Tibial artery (tissue), 4 donors: ENCODE measurements around the gene MAGED2.
A peak's percentile ranks its signal among the peaks of the same experiment; 100 is the strongest.
"Not testable (repeated sequence)": the region's sequence is repeated elsewhere in the genome, so short reads cannot be mapped to it uniquely, and the experiment has no call there.

ENCODE experiments used
- DNase-seq, 2 donors: peaks; one replicate each; pipeline ENCODE4 v3.0.0-alpha.2; 2019
- H3K27ac ChIP-seq, 2 donors: fragments of 200-600 bp; sonication (generic) in 1 of 2; 1 replicate in 1 of 2; 2 replicates in 1 of 2; pipeline ENCODE4 v1.5.1; 2018 to 2019; ENCODE audit warnings: mild to moderate bottlenecking in 1 of 2
- H3K27me3 ChIP-seq, 2 donors: fragments of 200-600 bp; sonication (generic) in 1 of 2; one replicate each; pipeline versions ENCODE4 v1.5.1 to v1.6.0; 2016 to 2019
- H3K36me3 ChIP-seq, 3 donors: fragments of 200-600 bp; sonication (generic) in 2 of 3; one replicate each; pipeline ENCODE4 v1.5.1; 2016 to 2019; ENCODE audit warnings: mild to moderate bottlenecking in 2 of 3
- H3K4me1 ChIP-seq, 4 donors: fragments of 200-600 bp; sonication (generic) in 2 of 4; 1 replicate in 3 of 4; 2 replicates in 1 of 4; pipeline ENCODE4 v1.5.1; 2016 to 2019
- H3K4me3 ChIP-seq, 2 donors: fragments of 200-600 bp; sonication (generic) in 1 of 2; 1 replicate in 1 of 2; 2 replicates in 1 of 2; pipeline ENCODE4 v1.5.1; 2018 to 2019; ENCODE audit warnings: mild to moderate bottlenecking in 2 of 2
- H3K9me3 ChIP-seq, 3 donors: fragments of 200-600 bp; sonication (generic) in 1 of 3; one replicate each; pipeline ENCODE4 v1.5.1; 2016 to 2019
- intact Hi-C: fragments of 100-400 bp; cut with DNase I; formaldehyde crosslinking; loops from one replicate; pipeline ENCODE4 v1.15.0; 2023; ENCODE audit warnings: low total_unique reads
- TF ChIP-seq, protein P1 (sequence below), 2 experiments: fragments of 200-600 bp in 1 of 2; fragments of 450-650 bp in 1 of 2; IDR thresholded peaks; one replicate each; pipeline ENCODE4 v1.5.1; 2017 to 2019; ENCODE audit warnings: antibody characterized with exemption in 2 of 2, mild to moderate bottlenecking in 1 of 2, moderate library complexity in 1 of 2

MAGED2 gene, protein sequence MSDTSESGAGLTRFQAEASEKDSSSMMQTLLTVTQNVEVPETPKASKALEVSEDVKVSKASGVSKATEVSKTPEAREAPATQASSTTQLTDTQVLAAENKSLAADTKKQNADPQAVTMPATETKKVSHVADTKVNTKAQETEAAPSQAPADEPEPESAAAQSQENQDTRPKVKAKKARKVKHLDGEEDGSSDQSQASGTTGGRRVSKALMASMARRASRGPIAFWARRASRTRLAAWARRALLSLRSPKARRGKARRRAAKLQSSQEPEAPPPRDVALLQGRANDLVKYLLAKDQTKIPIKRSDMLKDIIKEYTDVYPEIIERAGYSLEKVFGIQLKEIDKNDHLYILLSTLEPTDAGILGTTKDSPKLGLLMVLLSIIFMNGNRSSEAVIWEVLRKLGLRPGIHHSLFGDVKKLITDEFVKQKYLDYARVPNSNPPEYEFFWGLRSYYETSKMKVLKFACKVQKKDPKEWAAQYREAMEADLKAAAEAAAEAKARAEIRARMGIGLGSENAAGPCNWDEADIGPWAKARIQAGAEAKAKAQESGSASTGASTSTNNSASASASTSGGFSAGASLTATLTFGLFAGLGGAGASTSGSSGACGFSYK

DNA sequence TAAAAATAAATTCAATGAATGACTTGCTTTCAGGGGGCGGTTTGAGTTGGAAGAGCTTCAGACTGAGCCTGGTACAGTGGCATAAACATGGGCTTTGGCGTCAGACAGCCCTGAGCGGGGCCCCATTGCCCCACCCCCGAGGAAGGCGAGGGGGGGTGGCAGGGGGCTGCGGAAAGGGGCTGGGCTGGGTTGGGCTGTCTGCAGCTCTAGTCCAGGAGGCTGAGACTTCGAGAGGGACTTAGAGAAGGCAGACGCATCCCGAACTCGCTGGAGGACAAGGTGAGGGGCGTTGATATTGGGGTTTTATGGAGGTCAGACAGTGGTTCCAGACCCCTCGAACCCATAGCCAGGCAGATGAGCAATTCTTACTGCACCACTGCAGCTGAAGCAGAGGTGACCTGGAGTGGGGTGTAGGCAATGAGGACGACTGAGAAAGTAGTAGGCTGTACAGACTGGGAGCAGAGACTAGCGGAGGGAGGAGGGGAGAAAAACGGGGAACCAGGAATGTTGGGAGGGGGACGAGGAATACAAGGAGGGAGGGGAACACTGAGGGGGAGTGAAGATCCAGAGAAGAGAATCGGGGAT, at the start of gene MAGED2:
Gene MAGED2 (plus strand): TSS at position 222 of the 585 bp plus-strand sequence. CDS start 1,587 bp downstream, outside the sequence.
- TF ChIP-seq, protein P1, sequence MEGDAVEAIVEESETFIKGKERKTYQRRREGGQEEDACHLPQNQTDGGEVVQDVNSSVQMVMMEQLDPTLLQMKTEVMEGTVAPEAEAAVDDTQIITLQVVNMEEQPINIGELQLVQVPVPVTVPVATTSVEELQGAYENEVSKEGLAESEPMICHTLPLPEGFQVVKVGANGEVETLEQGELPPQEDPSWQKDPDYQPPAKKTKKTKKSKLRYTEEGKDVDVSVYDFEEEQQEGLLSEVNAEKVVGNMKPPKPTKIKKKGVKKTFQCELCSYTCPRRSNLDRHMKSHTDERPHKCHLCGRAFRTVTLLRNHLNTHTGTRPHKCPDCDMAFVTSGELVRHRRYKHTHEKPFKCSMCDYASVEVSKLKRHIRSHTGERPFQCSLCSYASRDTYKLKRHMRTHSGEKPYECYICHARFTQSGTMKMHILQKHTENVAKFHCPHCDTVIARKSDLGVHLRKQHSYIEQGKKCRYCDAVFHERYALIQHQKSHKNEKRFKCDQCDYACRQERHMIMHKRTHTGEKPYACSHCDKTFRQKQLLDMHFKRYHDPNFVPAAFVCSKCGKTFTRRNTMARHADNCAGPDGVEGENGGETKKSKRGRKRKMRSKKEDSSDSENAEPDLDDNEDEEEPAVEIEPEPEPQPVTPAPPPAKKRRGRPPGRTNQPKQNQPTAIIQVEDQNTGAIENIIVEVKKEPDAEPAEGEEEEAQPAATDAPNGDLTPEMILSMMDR (IDR thresholded peaks at IDR 0.05) = no peak
- no peaks in the 10 kb centered on the region for H3K9me3 ChIP-seq
- DNase-seq = peak; percentile 26 to 77
- peak within 1 kb of the TSS; percentile 86 to 94 for H3K27ac ChIP-seq
- H3K4me3 ChIP-seq = peak within 1 kb of the TSS; percentile 63 to 73
- H3K27me3 ChIP-seq = no peaks in the 10 kb centered on the region
- peaks cover 0 to 18% (median 14%) of the 10 kb centered on the region in 4 donors for H3K4me1 ChIP-seq
- intact Hi-C loops = no loop called here
- peaks cover 22 to 31% (median 25%) of the 10 kb centered on the region in 3 donors for H3K36me3 ChIP-seq

DNA sequence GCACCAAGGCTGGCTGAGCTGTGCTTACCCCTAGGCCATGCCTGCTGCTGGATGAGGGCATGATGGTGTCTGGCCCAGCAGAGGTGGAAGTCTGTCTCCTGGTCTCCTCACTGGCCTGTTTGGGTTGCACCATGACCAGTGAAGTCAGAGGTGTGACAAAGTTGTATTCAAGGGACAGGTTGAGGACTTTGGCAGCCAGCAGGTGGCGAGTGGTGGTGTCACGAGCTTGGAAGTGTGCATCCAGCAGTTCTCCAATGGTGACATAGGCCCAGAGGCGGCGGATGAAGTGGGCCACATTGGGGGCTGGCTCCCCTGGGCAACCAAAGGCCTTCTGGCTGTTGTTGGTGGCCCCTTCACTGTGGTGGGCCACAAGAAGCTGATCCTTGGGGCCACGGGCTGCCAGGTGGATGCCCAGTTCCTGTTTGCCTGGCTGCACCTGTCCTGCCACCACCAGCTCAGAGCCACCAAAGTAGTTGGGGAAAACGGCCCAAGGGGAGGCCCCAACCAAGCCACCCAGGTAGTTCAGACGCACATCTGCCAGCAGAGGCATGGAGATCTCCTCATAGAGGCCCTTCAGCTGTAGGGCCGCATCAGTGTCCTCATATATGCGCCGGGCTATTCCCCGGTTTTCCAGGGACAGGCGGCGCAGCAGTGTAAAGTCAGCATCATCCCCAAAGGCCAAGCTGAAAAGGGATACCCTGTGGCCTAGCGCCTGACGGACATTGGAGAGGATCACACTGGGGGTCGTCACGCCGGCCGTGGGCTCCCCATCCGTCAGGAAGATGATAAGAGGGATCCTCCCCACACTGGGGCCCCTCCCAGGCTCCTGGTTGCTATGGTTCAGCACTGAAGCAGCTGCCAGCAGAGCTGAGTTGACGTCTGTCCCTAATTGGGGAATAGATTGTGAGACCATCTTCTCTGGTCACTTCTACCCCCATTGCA, 49.2 kb upstream of the MAGED2 start:
- no peak overlapping the region for H3K4me3 ChIP-seq
- no peaks in the 10 kb centered on the region for H3K4me1 ChIP-seq
- intact Hi-C loops = no loop called here
- H3K9me3 ChIP-seq = no peaks in the 10 kb centered on the region
- TF ChIP-seq, protein P1 (IDR thresholded peaks at IDR 0.05) = no peak
- no peak for DNase-seq
- H3K27me3 ChIP-seq = no peaks in the 10 kb centered on the region
- H3K36me3 ChIP-seq = no peaks in the 10 kb centered on the region
- no peak overlapping the region for H3K27ac ChIP-seq

DNA sequence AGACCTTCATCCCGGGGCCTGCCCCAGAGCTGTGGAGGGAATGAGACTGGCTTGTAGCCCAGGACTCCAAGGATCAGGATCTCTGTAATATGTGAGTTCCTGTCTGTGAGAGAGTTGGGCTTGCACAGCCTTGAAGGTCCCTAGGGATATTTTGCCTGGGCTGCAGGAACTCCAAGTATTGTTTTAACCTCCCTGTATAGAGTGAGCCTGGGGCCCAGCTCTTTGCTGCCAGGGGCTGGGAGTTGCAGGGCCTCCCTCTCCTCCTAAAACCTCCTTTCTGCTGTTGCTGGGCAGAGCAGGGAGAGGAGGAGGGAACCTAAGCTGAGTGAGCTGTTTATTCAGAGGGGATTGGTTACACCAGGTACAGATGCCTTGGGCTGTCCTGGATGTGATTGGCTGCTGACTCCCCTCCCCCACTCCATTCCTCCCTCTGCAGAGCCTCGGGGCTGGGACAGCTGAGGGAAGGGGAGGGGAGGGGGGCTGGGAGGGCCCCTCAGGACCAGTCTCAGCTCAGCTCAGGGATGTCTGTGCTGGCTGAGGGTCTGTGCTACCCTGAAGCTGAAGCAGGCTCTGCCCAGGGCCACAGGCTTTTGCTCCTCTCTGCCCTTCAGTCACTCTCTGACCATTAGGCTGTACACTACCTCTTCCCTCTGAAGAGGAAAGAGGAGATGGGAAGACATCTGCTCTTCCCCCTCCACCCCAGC, 33.0 kb upstream of the MAGED2 start:
- DNase-seq, H3K27me3 ChIP-seq, H3K9me3 ChIP-seq, H3K36me3 ChIP-seq, H3K4me3 ChIP-seq, intact Hi-C loops: not testable (repeated sequence)
- Histone ChIP-seq H3K27ac (peak overlapping the region in 1 of 2 donors; percentile 25), H3K4me1 (peaks cover 0 to 14% (median 3%) of the 10 kb centered on the region in 4 donors)

DNA sequence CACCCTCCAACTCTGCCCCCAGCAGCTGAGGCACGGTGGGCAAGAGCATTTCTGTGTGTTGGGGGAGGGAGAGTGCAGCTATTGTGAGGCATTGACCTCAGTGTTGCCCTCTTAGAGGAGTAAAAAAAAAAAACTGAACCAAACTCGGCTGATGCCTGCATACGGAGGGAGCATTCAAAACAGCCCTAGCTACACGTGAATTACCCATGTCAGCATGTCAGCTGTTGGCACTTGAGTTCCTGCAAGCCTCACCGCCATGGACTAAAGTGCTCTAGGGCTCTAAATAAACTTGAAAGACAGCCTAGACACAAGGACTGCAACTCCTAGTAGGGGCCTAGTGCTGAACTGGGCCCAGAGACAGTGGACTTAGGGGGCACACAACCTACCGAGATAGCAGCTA, 31.5 kb upstream of the MAGED2 start:
- peaks cover 0 to 14% (median 3%) of the 10 kb centered on the region in 4 donors for H3K4me1 ChIP-seq
- DNase-seq = no peak
- no peaks in the 10 kb centered on the region for H3K9me3 ChIP-seq
- no peak overlapping the region for H3K4me3 ChIP-seq
- no peaks in the 10 kb centered on the region for H3K36me3 ChIP-seq
- H3K27me3 ChIP-seq = no peaks in the 10 kb centered on the region
- intact Hi-C loops = no loop called here
- TF ChIP-seq, protein P1 (IDR thresholded peaks at IDR 0.05) = no peak
- no peak overlapping the region for H3K27ac ChIP-seq

DNA sequence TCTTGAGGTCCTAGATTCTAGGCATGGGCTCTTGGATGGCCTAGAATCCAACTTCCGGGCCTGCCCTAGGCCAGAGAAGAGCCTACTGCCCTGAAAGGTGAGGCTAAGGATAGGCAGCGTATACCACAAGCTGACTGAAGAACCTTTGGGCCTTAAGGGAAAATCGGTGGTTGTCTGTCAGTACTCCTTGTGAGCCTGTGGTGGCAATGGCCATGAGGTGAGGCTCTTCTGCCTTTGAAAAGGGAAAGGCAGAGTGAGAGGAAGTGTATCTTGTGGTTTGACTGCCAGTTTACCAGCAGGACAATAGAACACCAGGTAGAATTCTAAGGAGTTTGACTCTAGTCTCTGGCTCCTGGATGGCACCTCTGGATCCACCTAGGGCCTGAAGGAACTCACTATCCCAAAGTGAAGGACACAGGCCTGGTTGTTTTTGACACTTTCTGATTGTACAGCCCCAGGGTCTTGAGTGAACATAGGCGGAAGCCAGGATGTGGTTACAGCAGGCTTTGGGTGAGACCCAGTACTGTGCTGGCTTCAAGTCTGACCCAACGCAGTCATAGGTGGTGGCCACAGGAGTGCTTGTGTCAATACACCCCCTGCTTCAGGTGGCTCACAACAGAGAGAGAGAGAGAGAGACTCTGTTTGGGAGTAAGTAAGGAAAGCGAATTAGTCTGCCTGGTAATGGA, 30.4 kb upstream of the MAGED2 start:
- TF ChIP-seq, protein P1 (IDR thresholded peaks at IDR 0.05) = no peak
- no peaks in the 10 kb centered on the region for H3K36me3 ChIP-seq
- no peak overlapping the region for H3K27ac ChIP-seq
- peaks cover 0 to 14% (median 3%) of the 10 kb centered on the region in 4 donors for H3K4me1 ChIP-seq
- intact Hi-C loops = no loop called here
- H3K4me3 ChIP-seq = no peak overlapping the region
- DNase-seq = no peak
- H3K27me3 ChIP-seq = no peaks in the 10 kb centered on the region
- no peaks in the 10 kb centered on the region for H3K9me3 ChIP-seq
